GM06990 (cell line): Measurements from ENCODE around the gene MAPK4.

Experiments
- DNase-seq: peaks from one replicate; pipeline ENCODE4 v3.0.0-alpha.2; 2011; ENCODE audit not compliant: insufficient read length; ENCODE audit errors: extremely low read depth
- H3K27me3 ChIP-seq: replicated peaks from 2 replicates; pipeline ENCODE4 v1.6.0; 2011; ENCODE audit warnings: low read length; ENCODE audit not compliant: control insufficient read depth, insufficient read depth
- H3K36me3 ChIP-seq: 2 replicates; pipeline ENCODE4 v1.5.1; 2011; ENCODE audit warnings: low read length; ENCODE audit not compliant: control insufficient read depth, insufficient read depth
- H3K4me3 ChIP-seq: replicated peaks from 2 replicates; pipeline ENCODE4 v1.5.1; 2011; ENCODE audit warnings: low read depth, mild to moderate bottlenecking, control low read depth, low read length
- CTCF ChIP-seq: IDR thresholded peaks from 2 replicates; pipeline ENCODE4 v1.5.1; 2011; ENCODE audit warnings: low read length, control low read depth, mild to moderate bottlenecking, inconsistent platforms; ENCODE audit not compliant: insufficient read depth, poor library complexity, severe bottlenecking

MAPK4 gene

GRCh38 chr18:50742952-50743351, 183.1 kb downstream of the MAPK4 start:
- H3K4me3 ChIP-seq, result no peak overlapping the region
- DNase-seq, result no peak
- no peak for TF ChIP-seq CTCF
- no peaks in the 10 kb centered on the region for H3K36me3 ChIP-seq
- no peaks in the 10 kb centered on the region for H3K27me3 ChIP-seq

- Histone ChIP-seq H3K36me3 (no peaks in the 10 kb centered on the region), H3K4me3 (no peak overlapping the region), H3K27me3 (no peaks in the 10 kb centered on the region)
- no peak for TF ChIP-seq CTCF
- DNase-seq, result no peak
These were observed 184.4 kb downstream of the MAPK4 start for GRCh38 chr18:50744253-50744652.

- peaks cover 1% of the 10 kb centered on the region for H3K27me3 ChIP-seq
- no peak for TF ChIP-seq CTCF
- DNase-seq, result no peak
- no peak overlapping the region for H3K4me3 ChIP-seq
- no peaks in the 10 kb centered on the region for H3K36me3 ChIP-seq
These were observed 186.1 kb downstream of the MAPK4 start for GRCh38 chr18:50745945-50746344.

- Histone ChIP-seq H3K27me3 (peaks cover 1% of the 10 kb centered on the region), H3K4me3 (no peak overlapping the region), H3K36me3 (no peaks in the 10 kb centered on the region)
- DNase-seq, result no peak
- TF ChIP-seq CTCF, result no peak
These were observed 188.0 kb downstream of the MAPK4 start for GRCh38 chr18:50747849-50748242.

- no peak for DNase-seq
- TF ChIP-seq CTCF, result no peak
These were observed 188.6 kb downstream of the MAPK4 start for GRCh38 chr18:50748243-50749229.

GRCh38 chr18:50749421-50749820, 189.5 kb downstream of the MAPK4 start:
- H3K27me3 ChIP-seq, result peaks cover 1% of the 10 kb centered on the region
- H3K4me3 ChIP-seq, result no peak overlapping the region
- DNase-seq, result no peak
- TF ChIP-seq CTCF, result no peak
- H3K36me3 ChIP-seq, result no peaks in the 10 kb centered on the region

More at GRCh38 chr18:50748243-50749229, 188.6 kb downstream of the MAPK4 start:
- H3K36me3 ChIP-seq, result no peaks in the 10 kb centered on the region
- H3K27me3 ChIP-seq, result peaks cover 1% of the 10 kb centered on the region
- no peak overlapping the region for H3K4me3 ChIP-seq
